Measurements from ENCODE around the gene CLEC4M.
"Not testable (repeated sequence)": the region's sequence is repeated elsewhere in the genome, so short reads cannot be mapped to it uniquely, and the experiment has no call there.

The CLEC4M gene

GRCh38 chr19:7740682-7741054 lies 22.4 kb upstream of the CLEC4M start:
- Histone ChIP-seq H3K4me1 (ENCODE audit: insufficient read depth, insufficient read length) (peaks cover 2% of the 10 kb centered on the region), H3K27me3 (ENCODE audit: insufficient read depth, insufficient read length) (peaks cover 20% of the 10 kb centered on the region), H3K9ac (ENCODE audit: insufficient read length, low read depth) (no peak overlapping the region), H3K9me3 (ENCODE audit: insufficient read depth, low read length) (no peaks in the 10 kb centered on the region), H3K36me3 (ENCODE audit: insufficient read depth, insufficient read length, low read length) (no peaks in the 10 kb centered on the region), H3K4me3 (ENCODE audit: insufficient read length, low read depth) (no peak overlapping the region)
- DNase-seq (ENCODE audit: low read depth, low spot score), result no peak
- no peak for TF ChIP-seq SUZ12 (IDR thresholded peaks at IDR 0.05; ENCODE audit: extremely low read depth, insufficient read depth, insufficient read length)
- TF ChIP-seq ZNF274 (IDR thresholded peaks at IDR 0.05; ENCODE audit: low read depth, low read length), result no peak
- TF ChIP-seq YY1 (IDR thresholded peaks at IDR 0.05; ENCODE audit: insufficient read depth, insufficient read length), result no peak

- no peak overlapping the region for H3K9ac ChIP-seq (ENCODE audit: insufficient read length, low read depth)
- no peaks in the 10 kb centered on the region for H3K9me3 ChIP-seq (ENCODE audit: insufficient read depth, low read length)
- H3K4me3 ChIP-seq (ENCODE audit: insufficient read length, low read depth), result no peak overlapping the region
- peaks cover 2% of the 10 kb centered on the region for H3K4me1 ChIP-seq (ENCODE audit: insufficient read depth, insufficient read length)
- H3K36me3 ChIP-seq (ENCODE audit: insufficient read depth, insufficient read length, low read length), result no peaks in the 10 kb centered on the region
- no peak for DNase-seq (ENCODE audit: low read depth, low spot score)
- H3K27me3 ChIP-seq (ENCODE audit: insufficient read depth, insufficient read length), result peaks cover 14% of the 10 kb centered on the region
- no peak for TF ChIP-seq SUZ12 (IDR thresholded peaks at IDR 0.05; ENCODE audit: extremely low read depth, insufficient read depth, insufficient read length)
- no peak for TF ChIP-seq YY1 (IDR thresholded peaks at IDR 0.05; ENCODE audit: insufficient read depth, insufficient read length)
- no peak for TF ChIP-seq ZNF274 (IDR thresholded peaks at IDR 0.05; ENCODE audit: low read depth, low read length)
Measured at GRCh38 chr19:7742575-7742974, 20.5 kb upstream of the CLEC4M start.

- no peak for DNase-seq (ENCODE audit: low read depth, low spot score)
- H3K9ac ChIP-seq (ENCODE audit: insufficient read length, low read depth), result no peak overlapping the region
- TF ChIP-seq ZNF274 (IDR thresholded peaks at IDR 0.05; ENCODE audit: low read depth, low read length), result no peak
- no peak for TF ChIP-seq SUZ12 (IDR thresholded peaks at IDR 0.05; ENCODE audit: extremely low read depth, insufficient read depth, insufficient read length)
- TF ChIP-seq YY1 (IDR thresholded peaks at IDR 0.05; ENCODE audit: insufficient read depth, insufficient read length), result no peak
- H3K4me3 ChIP-seq (ENCODE audit: insufficient read length, low read depth), result no peak overlapping the region
- H3K27me3 ChIP-seq (ENCODE audit: insufficient read depth, insufficient read length), result peaks cover 14% of the 10 kb centered on the region
- H3K4me1 ChIP-seq (ENCODE audit: insufficient read depth, insufficient read length), result peaks cover 2% of the 10 kb centered on the region
- no peaks in the 10 kb centered on the region for H3K36me3 ChIP-seq (ENCODE audit: insufficient read depth, insufficient read length, low read length)
- H3K9me3 ChIP-seq (ENCODE audit: insufficient read depth, low read length), result no peaks in the 10 kb centered on the region
Measured at GRCh38 chr19:7742991-7743390, 20.1 kb upstream of the CLEC4M start.

- H3K4me3 ChIP-seq (ENCODE audit: insufficient read length, low read depth), result no peak overlapping the region
- H3K4me1 ChIP-seq (ENCODE audit: insufficient read depth, insufficient read length), result peaks cover 2% of the 10 kb centered on the region
- DNase-seq (ENCODE audit: low read depth, low spot score), result no peak
- no peaks in the 10 kb centered on the region for H3K36me3 ChIP-seq (ENCODE audit: insufficient read depth, insufficient read length, low read length)
- H3K9ac ChIP-seq (ENCODE audit: insufficient read length, low read depth), result no peak overlapping the region
- peaks cover 14% of the 10 kb centered on the region for H3K27me3 ChIP-seq (ENCODE audit: insufficient read depth, insufficient read length)
- no peak for TF ChIP-seq YY1 (IDR thresholded peaks at IDR 0.05; ENCODE audit: insufficient read depth, insufficient read length)
- no peak for TF ChIP-seq SUZ12 (IDR thresholded peaks at IDR 0.05; ENCODE audit: extremely low read depth, insufficient read depth, insufficient read length)
- TF ChIP-seq ZNF274 (IDR thresholded peaks at IDR 0.05; ENCODE audit: low read depth, low read length), result no peak
- no peaks in the 10 kb centered on the region for H3K9me3 ChIP-seq (ENCODE audit: insufficient read depth, low read length)
Measured at GRCh38 chr19:7743425-7743841, 19.6 kb upstream of the CLEC4M start.

GRCh38 chr19:7744199-7744786 lies 18.8 kb upstream of the CLEC4M start:
- no peaks in the 10 kb centered on the region for H3K36me3 ChIP-seq (ENCODE audit: insufficient read depth, insufficient read length, low read length)
- H3K9me3 ChIP-seq (ENCODE audit: insufficient read depth, low read length), result no peaks in the 10 kb centered on the region
- no peak overlapping the region for H3K9ac ChIP-seq (ENCODE audit: insufficient read length, low read depth)
- H3K27me3 ChIP-seq (ENCODE audit: insufficient read depth, insufficient read length), result peaks cover 14% of the 10 kb centered on the region
- TF ChIP-seq ZNF274 (IDR thresholded peaks at IDR 0.05; ENCODE audit: low read depth, low read length), result no peak
- no peak for TF ChIP-seq SUZ12 (IDR thresholded peaks at IDR 0.05; ENCODE audit: extremely low read depth, insufficient read depth, insufficient read length)
- TF ChIP-seq YY1 (IDR thresholded peaks at IDR 0.05; ENCODE audit: insufficient read depth, insufficient read length), result no peak
- H3K4me3 ChIP-seq (ENCODE audit: insufficient read length, low read depth), result no peak overlapping the region
- DNase-seq (ENCODE audit: low read depth, low spot score), result no peak
- H3K4me1 ChIP-seq (ENCODE audit: insufficient read depth, insufficient read length), result peaks cover 2% of the 10 kb centered on the region

GRCh38 chr19:7744871-7745650 lies 18.0 kb upstream of the CLEC4M start:
- Histone ChIP-seq H3K9ac (ENCODE audit: insufficient read length, low read depth) (no peak overlapping the region), H3K27me3 (ENCODE audit: insufficient read depth, insufficient read length) (peaks cover 13% of the 10 kb centered on the region), H3K9me3 (ENCODE audit: insufficient read depth, low read length) (no peaks in the 10 kb centered on the region), H3K4me1 (ENCODE audit: insufficient read depth, insufficient read length) (peaks cover 2% of the 10 kb centered on the region), H3K4me3 (ENCODE audit: insufficient read length, low read depth) (no peak overlapping the region), H3K36me3 (ENCODE audit: insufficient read depth, insufficient read length, low read length) (no peaks in the 10 kb centered on the region)
- no peak for DNase-seq (ENCODE audit: low read depth, low spot score)
- no peak for TF ChIP-seq ZNF274 (IDR thresholded peaks at IDR 0.05; ENCODE audit: low read depth, low read length)
- no peak for TF ChIP-seq YY1 (IDR thresholded peaks at IDR 0.05; ENCODE audit: insufficient read depth, insufficient read length)
- no peak for TF ChIP-seq SUZ12 (IDR thresholded peaks at IDR 0.05; ENCODE audit: extremely low read depth, insufficient read depth, insufficient read length)

- not testable (repeated sequence) for H3K9me3 ChIP-seq (ENCODE audit: insufficient read depth, low read length); DNase-seq (ENCODE audit: low read depth, low spot score); H3K9ac ChIP-seq (ENCODE audit: insufficient read length, low read depth); H3K27me3 ChIP-seq (ENCODE audit: insufficient read depth, insufficient read length); H3K4me1 ChIP-seq (ENCODE audit: insufficient read depth, insufficient read length); H3K4me3 ChIP-seq (ENCODE audit: insufficient read length, low read depth); H3K36me3 ChIP-seq (ENCODE audit: insufficient read depth, insufficient read length, low read length)
Measured at GRCh38 chr19:7746306-7746705, 16.7 kb upstream of the CLEC4M start.

All from NT2/D1 (cell line).